H9 (cell line): Measurements from ENCODE around the gene SLC30A1. TPM values are rescaled to one million over a fixed set of nuclear protein-coding genes. Genes with fewer than 3 reads are reported as not detected.
A peak's percentile ranks its signal among the peaks of the same experiment; 100 is the strongest.

Experiments used
- DNase-seq: peaks from one replicate; pipeline ENCODE4 v3.0.0-alpha.2; 2017
- H2AFZ ChIP-seq: one replicate; pipeline ENCODE4 v1.6.1; 2013; ENCODE audit warnings: mild to moderate bottlenecking, low read length, control low read depth, moderate library complexity
- H2AK5ac ChIP-seq: 2 replicates; pipeline ENCODE4 v1.6.1; 2013; ENCODE audit warnings: low read length, control low read depth, mixed read lengths; ENCODE audit not compliant: insufficient read length
- H2BK120ac ChIP-seq: one replicate; pipeline ENCODE4 v1.6.1; 2013; ENCODE audit warnings: low read depth, mild to moderate bottlenecking, low read length, control low read depth, inconsistent platforms; ENCODE audit not compliant: poor library complexity, severe bottlenecking
- H2BK12ac ChIP-seq: 2 replicates; pipeline ENCODE4 v1.6.1; 2013; ENCODE audit warnings: low read length, control low read depth, mixed read lengths, low read depth; ENCODE audit not compliant: insufficient read length
- H2BK15ac ChIP-seq: 2 replicates; pipeline ENCODE4 v1.6.1; 2013; ENCODE audit warnings: low read depth, low read length, control low read depth
- H2BK20ac ChIP-seq: one replicate; pipeline ENCODE4 v1.6.1; 2013; ENCODE audit warnings: low read depth, mild to moderate bottlenecking, low read length, control low read depth, inconsistent platforms; ENCODE audit not compliant: poor library complexity, severe bottlenecking
- H2BK5ac ChIP-seq: 2 replicates; pipeline ENCODE4 v1.6.1; 2013; ENCODE audit warnings: low read length, control low read depth, mixed read lengths; ENCODE audit not compliant: insufficient read length
- H3K14ac ChIP-seq: 2 replicates; pipeline ENCODE4 v1.6.1; 2013; ENCODE audit warnings: low read length, control low read depth; ENCODE audit not compliant: insufficient read depth
- H3K18ac ChIP-seq: 2 replicates; pipeline ENCODE4 v1.6.1; 2013; ENCODE audit warnings: low read depth, mild to moderate bottlenecking, mixed read lengths, low read length, control low read depth; ENCODE audit not compliant: insufficient read length
- H3K23ac ChIP-seq: 2 replicates; pipeline ENCODE4 v1.6.1; 2013; ENCODE audit warnings: low read length, control low read depth, mixed read lengths, low read depth; ENCODE audit not compliant: insufficient read length
- H3K23me2 ChIP-seq: 2 replicates; pipeline ENCODE4 v1.6.1; 2013; ENCODE audit warnings: low read depth, mild to moderate bottlenecking, mixed read lengths, low read length, control low read depth; ENCODE audit not compliant: insufficient read length, poor library complexity, severe bottlenecking
- H3K27ac ChIP-seq: 2 replicates; pipeline ENCODE4 v1.5.1; 2013; ENCODE audit warnings: low read length, control low read depth, mixed read lengths, low read depth; ENCODE audit not compliant: insufficient read length
- H3K27me3 ChIP-seq: 2 replicates; pipeline ENCODE4 v1.6.1; 2013; ENCODE audit warnings: low read length, control low read depth, inconsistent platforms; ENCODE audit not compliant: insufficient read depth
- H3K4ac ChIP-seq: 2 replicates; pipeline ENCODE4 v1.6.1; 2013; ENCODE audit warnings: low read depth, mild to moderate bottlenecking, control low read depth, inconsistent platforms, low read length, moderate library complexity
- H3K4me1 ChIP-seq: 2 replicates; pipeline ENCODE4 v1.6.1; 2013; ENCODE audit warnings: low read length, control low read depth, inconsistent platforms; ENCODE audit not compliant: insufficient read depth
- H3K4me2 ChIP-seq: 2 replicates; pipeline ENCODE4 v1.6.1; 2013; ENCODE audit warnings: low read length, control low read depth, mixed read lengths; ENCODE audit not compliant: insufficient read length, insufficient read depth
- H3K56ac ChIP-seq: 2 replicates; pipeline ENCODE4 v1.6.1; 2013; ENCODE audit warnings: low read depth, mild to moderate bottlenecking, mixed read lengths, low read length, control low read depth; ENCODE audit not compliant: insufficient read length
- H3K79me1 ChIP-seq: 2 replicates; pipeline ENCODE4 v1.6.1; 2013; ENCODE audit warnings: low read depth, mild to moderate bottlenecking, moderate library complexity, low read length, control low read depth, inconsistent platforms; ENCODE audit not compliant: insufficient read depth, poor library complexity, severe bottlenecking
- H3K79me2 ChIP-seq: 2 replicates; pipeline ENCODE4 v1.6.1; 2013; ENCODE audit warnings: low read length, control low read depth, inconsistent platforms; ENCODE audit not compliant: insufficient read depth
- H3K9ac ChIP-seq: 2 replicates; pipeline ENCODE4 v1.6.1; 2013; ENCODE audit warnings: low read length, control low read depth, mixed read lengths; ENCODE audit not compliant: insufficient read length; ENCODE audit errors: extremely low read depth
- H3K9me3 ChIP-seq: one replicate; pipeline ENCODE4 v1.6.1; 2013; ENCODE audit warnings: low read depth, low read length, inconsistent platforms; ENCODE audit not compliant: control insufficient read depth
- H3T11ph ChIP-seq: one replicate; pipeline ENCODE4 v1.6.1; 2013; ENCODE audit warnings: mild to moderate bottlenecking, low read length, control low read depth, inconsistent platforms
- H4K20me1 ChIP-seq: one replicate; pipeline ENCODE4 v1.6.1; 2013; ENCODE audit not compliant: control insufficient read depth, insufficient read length, insufficient read depth
- H4K5ac ChIP-seq: 2 replicates; pipeline ENCODE4 v1.6.1; 2013; ENCODE audit warnings: low read depth, mild to moderate bottlenecking, mixed read lengths, low read length, control low read depth; ENCODE audit not compliant: insufficient read length
- H4K8ac ChIP-seq: replicated peaks from 2 replicates; pipeline ENCODE4 v1.6.1; 2013; ENCODE audit warnings: low read length, control low read depth, mixed read lengths, low read depth; ENCODE audit not compliant: insufficient read length
- H4K91ac ChIP-seq: 2 replicates; pipeline ENCODE4 v1.6.1; 2013; ENCODE audit warnings: low read depth, mild to moderate bottlenecking, moderate library complexity, mixed read lengths, low read length, control low read depth; ENCODE audit not compliant: insufficient read length
- H3K27ac Mint-ChIP-seq, 3 experiments: 2 replicates in 2 of 3; 3 replicates in 1 of 3; pipeline ENCODE4 v1.8.0; 2020 to 2021; ENCODE audit warnings: mixed read lengths in 3 of 3, mild to moderate bottlenecking in 1 of 3, moderate library complexity in 1 of 3
- H3K27me3 Mint-ChIP-seq: 2 replicates; pipeline ENCODE4 v1.8.0; 2021; ENCODE audit warnings: low read depth, mild to moderate bottlenecking, moderate library complexity, mixed read lengths
- H3K36me3 Mint-ChIP-seq, 3 experiments: 2 replicates in 2 of 3; 3 replicates in 1 of 3; pipeline ENCODE4 v1.8.0; 2020 to 2021; ENCODE audit warnings: low read depth in 3 of 3, mixed read lengths in 3 of 3; ENCODE audit not compliant: insufficient read depth in 1 of 3
- H3K4me1 Mint-ChIP-seq, 2 experiments: 2 replicates each; pipeline ENCODE4 v1.8.0; 2020; ENCODE audit warnings: mixed read lengths in 2 of 2
- H3K4me3 Mint-ChIP-seq, 2 experiments: 2 replicates in 1 of 2; 3 replicates in 1 of 2; pipeline ENCODE4 v1.8.0; 2020 to 2021; ENCODE audit warnings: mild to moderate bottlenecking in 2 of 2, mixed read lengths in 2 of 2, moderate library complexity in 1 of 2
- H3K9me3 Mint-ChIP-seq, 2 experiments: 2 replicates in 1 of 2; 3 replicates in 1 of 2; pipeline ENCODE4 v1.8.0; 2020; ENCODE audit warnings: mild to moderate bottlenecking in 2 of 2, mixed read lengths in 2 of 2, moderate library complexity in 1 of 2
- WGBS: extraction: QIAGEN DNeasy Blood & Tissue Kit; methylation state at CpG from one replicate; pipeline ENCODE4 v1.1.7; 2013; ENCODE audit warnings: missing lambda C conversion rate, low lambda C conversion rate, mixed read lengths; ENCODE audit not compliant: insufficient read length; ENCODE audit errors: extremely low coverage; 5-methylcytosine and 5-hydroxymethylcytosine counted together
- total RNA-seq: library from RNA; stranded (reverse); gene quantifications from 2 replicates; pipeline ENCODE4 v1.2.1, GENCODE V29; 2021
- TF ChIP-seq, protein P1 (sequence below): fragments of 200-600 bp; sonication (generic); conservative IDR thresholded peaks from 3 replicates; pipeline ENCODE4 v1.8.0; 2021; ENCODE audit warnings: antibody characterized with exemption, mild to moderate bottlenecking

SLC30A1 gene
- total RNA-seq, 1 experiment from 2014 or later, result 17.1 TPM

DNA sequence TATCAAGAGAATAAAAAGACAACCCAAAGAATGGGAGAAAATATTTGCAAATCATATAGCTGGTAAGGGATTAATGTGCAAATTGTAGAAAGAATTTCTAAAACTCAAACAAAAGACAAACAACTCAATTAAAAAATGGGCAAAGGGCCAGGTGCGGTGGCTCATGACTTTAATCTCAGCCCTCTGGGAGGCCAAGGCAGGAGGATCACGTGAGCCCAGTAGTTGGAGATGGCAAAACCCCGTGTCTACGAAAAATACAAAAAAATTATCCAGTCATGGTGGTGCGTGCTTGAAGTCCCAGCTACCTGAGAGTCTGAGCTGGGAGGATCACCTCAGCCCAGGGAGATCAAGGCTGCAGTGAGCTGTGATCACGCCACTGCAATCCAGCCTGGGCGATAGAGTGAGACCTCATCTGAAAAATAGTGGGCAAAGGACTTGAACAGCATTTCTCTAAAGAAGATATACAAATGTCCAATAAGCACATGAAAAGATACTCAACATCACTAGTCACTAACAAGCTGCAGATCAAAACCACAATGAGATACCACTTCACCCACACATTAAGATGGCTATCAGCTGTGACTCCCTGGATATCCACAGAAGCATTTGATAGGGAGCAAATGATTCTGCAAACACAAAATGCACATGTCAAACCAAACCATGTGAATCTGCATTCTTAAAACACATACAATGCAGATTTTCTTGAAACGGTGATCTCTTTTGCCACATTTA is 20.9 kb downstream of the SLC30A1 start:
- no peaks in the 10 kb centered on the region for H3K79me1 ChIP-seq

More for the DNA sequence above, 20.9 kb downstream of the SLC30A1 start:
- H2BK15ac ChIP-seq, result no peak overlapping the region
- no peaks in the 10 kb centered on the region for H3K4me1 Mint-ChIP-seq
- H3K36me3 Mint-ChIP-seq, result no peaks in the 10 kb centered on the region
- H4K5ac ChIP-seq, result no peak overlapping the region
- H3K14ac ChIP-seq, result no peak overlapping the region
- no peak overlapping the region for H2AFZ ChIP-seq
- no peak overlapping the region for H3K4ac ChIP-seq
- H3K27me3 ChIP-seq, result no peaks in the 10 kb centered on the region
- H3T11ph ChIP-seq, result no peak overlapping the region
- no peak overlapping the region for H4K91ac ChIP-seq
- TF ChIP-seq, protein P1, sequence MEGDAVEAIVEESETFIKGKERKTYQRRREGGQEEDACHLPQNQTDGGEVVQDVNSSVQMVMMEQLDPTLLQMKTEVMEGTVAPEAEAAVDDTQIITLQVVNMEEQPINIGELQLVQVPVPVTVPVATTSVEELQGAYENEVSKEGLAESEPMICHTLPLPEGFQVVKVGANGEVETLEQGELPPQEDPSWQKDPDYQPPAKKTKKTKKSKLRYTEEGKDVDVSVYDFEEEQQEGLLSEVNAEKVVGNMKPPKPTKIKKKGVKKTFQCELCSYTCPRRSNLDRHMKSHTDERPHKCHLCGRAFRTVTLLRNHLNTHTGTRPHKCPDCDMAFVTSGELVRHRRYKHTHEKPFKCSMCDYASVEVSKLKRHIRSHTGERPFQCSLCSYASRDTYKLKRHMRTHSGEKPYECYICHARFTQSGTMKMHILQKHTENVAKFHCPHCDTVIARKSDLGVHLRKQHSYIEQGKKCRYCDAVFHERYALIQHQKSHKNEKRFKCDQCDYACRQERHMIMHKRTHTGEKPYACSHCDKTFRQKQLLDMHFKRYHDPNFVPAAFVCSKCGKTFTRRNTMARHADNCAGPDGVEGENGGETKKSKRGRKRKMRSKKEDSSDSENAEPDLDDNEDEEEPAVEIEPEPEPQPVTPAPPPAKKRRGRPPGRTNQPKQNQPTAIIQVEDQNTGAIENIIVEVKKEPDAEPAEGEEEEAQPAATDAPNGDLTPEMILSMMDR, result no peak
- no peak overlapping the region for H3K27ac ChIP-seq
- no CpG with 5 or more reads among the region's 8 CpGs for WGBS
- no peak overlapping the region for H2BK12ac ChIP-seq
- no peak overlapping the region for H3K9ac ChIP-seq
- DNase-seq, result no peak
- H3K56ac ChIP-seq, result no peak overlapping the region
- no peaks in the 10 kb centered on the region for H3K79me2 ChIP-seq
- no peak overlapping the region for H3K4me2 ChIP-seq
- H3K4me1 ChIP-seq, result no peaks in the 10 kb centered on the region
- no peaks in the 10 kb centered on the region for H4K20me1 ChIP-seq
- H3K23ac ChIP-seq, result no peak overlapping the region
- H3K27me3 Mint-ChIP-seq, result no peaks in the 10 kb centered on the region
- no peaks in the 10 kb centered on the region for H3K23me2 ChIP-seq
- H3K4me3 Mint-ChIP-seq, result no peak overlapping the region
- no peaks in the 10 kb centered on the region for H3K9me3 ChIP-seq
- no peak overlapping the region for H2AK5ac ChIP-seq
- no peak overlapping the region for H3K18ac ChIP-seq
- H2BK120ac ChIP-seq, result no peak overlapping the region
- no peak overlapping the region for H2BK5ac ChIP-seq
- no peaks in the 10 kb centered on the region for H3K9me3 Mint-ChIP-seq
- H4K8ac ChIP-seq, result no peak overlapping the region
- H2BK20ac ChIP-seq, result no peak overlapping the region
- peak overlapping the region in 1 of 3 experiments; percentile 72; a peak in 1 of 7 replicates for H3K27ac Mint-ChIP-seq
